HCT116 (cell line): ENCODE results near the gene GARIN5B. TPM values are rescaled to one million over a fixed set of nuclear protein-coding genes. Genes with fewer than 3 reads are reported as not detected.
A peak's percentile ranks its signal among the peaks of the same experiment; 100 is the strongest.

Experiments used
- ATAC-seq: fragments of 200-7000 bp; cut with Tn5 transposase; 2 replicates; pipeline ENCODE4 v1.9.1; 2020; ENCODE audit warnings: mild to moderate bottlenecking, moderate library complexity
- BruUV-seq: library from RNA; stranded (reverse); fragments of 400-500 nt; replicated peaks from 2 replicates; lab custom pipeline; 2021; lab: Mats Ljungman, UMichigan
- CTCF ChIA-PET: fragments of 300-600 bp; sonication (Branson Sonifier 250); formaldehyde crosslinking; loops from one replicate; lab custom pipeline; 2021; ENCODE audit warnings: antibody characterized with exemption; lab: Charles Lee
- POLR2A ChIA-PET: fragments of 300-600, 350-600 bp; sonication (Branson Sonifier 250); formaldehyde crosslinking; loops from one replicate; lab custom pipeline; 2021; ENCODE audit warnings: antibody characterized with exemption; lab: Charles Lee
- RAD21 ChIA-PET, 2 experiments: fragments of 300-600 bp; sonication (Branson Sonifier 250); formaldehyde crosslinking; loops; one replicate each; lab custom pipeline; 2023; ENCODE audit warnings: low total read pairs in 2 of 2; ENCODE audit not compliant: uncharacterized antibody in 2 of 2, unreplicated experiment in 2 of 2, low non-redundant PET in 1 of 2; lab: Charles Lee
- DNase-seq: peaks from one replicate; pipeline ENCODE4 v3.0.0-alpha.2; 2010; ENCODE audit warnings: low read depth, low spot score
- H2AFZ ChIP-seq: fragments of 200-600 bp; shearing (Covaris generic), sonication (generic); 2 replicates; pipeline ENCODE4 v1.6.1; 2017; ENCODE audit warnings: low read depth, mixed run types, mixed read lengths, antibody characterized with exemption, low read length; ENCODE audit not compliant: poor library complexity, severe bottlenecking
- H3K27ac ChIP-seq: 2 replicates; pipeline ENCODE4 v1.5.1; 2012; ENCODE audit warnings: low read depth, low read length
- H3K27me3 ChIP-seq: fragments of 200-600 bp; sonication (generic); 2 replicates; pipeline ENCODE4 v1.6.1; 2016; ENCODE audit warnings: mixed run types, low read length, mixed read lengths; ENCODE audit not compliant: insufficient read depth
- H3K36me3 ChIP-seq, 2 experiments: fragments of 200-500 bp in 1 of 2; fragments of 200-600 bp in 1 of 2; sonication (Bioruptor generic) in 1 of 2; sonication (generic) in 1 of 2; 2 replicates each; pipeline versions ENCODE4 v1.5.1 to v1.6.1; 2014 to 2016; ENCODE audit warnings: low read length in 2 of 2, inconsistent platforms in 1 of 2, mixed read lengths in 1 of 2, mixed run types in 1 of 2; ENCODE audit not compliant: insufficient read depth in 2 of 2, control insufficient read depth in 1 of 2
- H3K4me1 ChIP-seq, 2 experiments: fragments of 200-600 bp in 1 of 2; sonication (generic) in 1 of 2; 2 replicates each; pipeline versions ENCODE4 v1.5.1 to v1.6.1; 2012 to 2017; ENCODE audit warnings: low read length in 2 of 2, inconsistent platforms in 1 of 2, mild to moderate bottlenecking in 1 of 2, mixed read lengths in 1 of 2, mixed run types in 1 of 2, moderate library complexity in 1 of 2; ENCODE audit not compliant: insufficient read depth in 2 of 2, control insufficient read depth in 1 of 2
- H3K4me2 ChIP-seq: fragments of 200-600 bp; sonication (generic); 2 replicates; pipeline ENCODE4 v1.6.1; 2017; ENCODE audit warnings: mixed run types, low read length, mixed read lengths
- H3K4me3 ChIP-seq, 2 experiments: fragments of 200-600 bp in 1 of 2; sonication (generic) in 1 of 2; replicated peaks in 1 of 2; 2 replicates each; pipeline ENCODE4 v1.5.1; 2011 to 2016; ENCODE audit warnings: low read length in 2 of 2, control low read depth in 1 of 2, low read depth in 1 of 2, mild to moderate bottlenecking in 1 of 2, mixed read lengths in 1 of 2, mixed run types in 1 of 2
- H3K79me2 ChIP-seq: fragments of 200-600 bp; sonication (generic); 2 replicates; pipeline ENCODE4 v1.6.1; 2017; ENCODE audit warnings: mild to moderate bottlenecking, mixed run types, low read length, moderate library complexity, mixed read lengths; ENCODE audit not compliant: insufficient read depth
- H3K9ac ChIP-seq: fragments of 200-600 bp; sonication (generic); 2 replicates; pipeline ENCODE4 v1.6.1; 2016; ENCODE audit warnings: low read length, mixed read lengths
- H3K9me2 ChIP-seq: fragments of 200-600 bp; sonication (generic), shearing (Covaris generic); 2 replicates; pipeline ENCODE4 v1.6.1; 2017; ENCODE audit warnings: mixed run types, mild to moderate bottlenecking, moderate library complexity; ENCODE audit not compliant: insufficient read depth
- H3K9me3 ChIP-seq, 2 experiments: fragments of 200-500 bp in 1 of 2; fragments of 200-600 bp in 1 of 2; sonication (Bioruptor generic) in 1 of 2; sonication (generic) in 1 of 2; 2 replicates each; pipeline ENCODE4 v1.6.1; 2014 to 2017; ENCODE audit warnings: low read length in 2 of 2, mixed read lengths in 2 of 2, inconsistent platforms in 1 of 2, low read depth in 1 of 2, mild to moderate bottlenecking in 1 of 2, mixed run types in 1 of 2, moderate library complexity in 1 of 2; ENCODE audit not compliant: control insufficient read depth in 1 of 2, insufficient read depth in 1 of 2
- H4K20me1 ChIP-seq: fragments of 200-600 bp; sonication (generic), shearing (Covaris generic); 2 replicates; pipeline ENCODE4 v1.6.1; 2017; ENCODE audit warnings: mixed run types, mild to moderate bottlenecking, moderate library complexity; ENCODE audit not compliant: insufficient read depth
- ELF1 ChIP-seq: IDR thresholded peaks from 2 replicates; pipeline ENCODE4 v1.6.1; 2012; ENCODE audit warnings: low read depth, borderline replicate concordance
- EZH2phosphoT487 ChIP-seq: fragments of 200-600 bp; IDR thresholded peaks from 2 replicates; pipeline ENCODE4 v1.6.1; 2018; ENCODE audit warnings: antibody characterized with exemption, borderline replicate concordance
- POLR2AphosphoS5 ChIP-seq: IDR thresholded peaks from 2 replicates; pipeline ENCODE4 v1.6.1; 2011; ENCODE audit warnings: mild to moderate bottlenecking, low read depth, low read length, moderate library complexity
- ZBTB33 ChIP-seq: IDR thresholded peaks from 2 replicates; pipeline ENCODE4 v1.6.1; 2011; ENCODE audit warnings: mild to moderate bottlenecking, low read length, moderate library complexity; ENCODE audit not compliant: insufficient replicate concordance; ENCODE audit errors: extremely low read depth
- ZNF274 ChIP-seq: fragments of 200-500 bp; sonication (Bioruptor generic); IDR thresholded peaks from 2 replicates; pipeline ENCODE4 v1.6.1; 2014; ENCODE audit warnings: mild to moderate bottlenecking, low read depth, low read length, inconsistent platforms
- intact Hi-C: fragments of 100-400 bp; cut with micrococcal nuclease; formaldehyde crosslinking; loops from 2 replicates; pipeline ENCODE4 v1.10.0; 2022
- total RNA-seq: library from RNA; stranded (reverse); gene quantifications from one replicate; pipeline ENCODE4 v1.2.1, GENCODE V29; 2021; ENCODE audit not compliant: unreplicated experiment

Gene GARIN5B
- total RNA-seq, 1 experiment from 2014 or later = not detected

- peak overlapping the region; percentile 99 to 100 for H3K4me3 ChIP-seq
- peaks cover 18 to 43% of the 10 kb centered on the region in 2 experiments for H3K36me3 ChIP-seq
- peaks cover 48% of the 10 kb centered on the region; the same call in 1 of the 2 replicates for H4K20me1 ChIP-seq
- H3K79me2 ChIP-seq = peaks cover 64% of the 10 kb centered on the region
- ChIA-PET CTCF (no interaction called here), RAD21 (no interaction called here), POLR2A (no interaction called here)
- no peaks in the 10 kb centered on the region for H3K27me3 ChIP-seq
- peak overlapping the region; percentile 99 for H3K4me2 ChIP-seq
- ATAC-seq = no peak
- BruUV-seq = TSS peak; percentile 71
- H3K9me2 ChIP-seq = no peaks in the 10 kb centered on the region
- TF ChIP-seq EZH2phosphoT487 (no peak), ZNF274 (no peak), ELF1 (no peak), POLR2AphosphoS5 (no peak), ZBTB33 (no peak)
- no peaks in the 10 kb centered on the region for H3K9me3 ChIP-seq
- no peak overlapping the region for H2AFZ ChIP-seq
- H3K27ac ChIP-seq = peak overlapping the region; percentile 99
- peaks cover 6 to 65% of the 10 kb centered on the region in 2 experiments; a peak in 3 of 4 replicates for H3K4me1 ChIP-seq
- DNase-seq = no peak
- H3K9ac ChIP-seq = peak overlapping the region; percentile 94
- intact Hi-C loops = no loop called here
Observed at GRCh38 chr19:55386493-55386971, 23.5 kb upstream of the GARIN5B start.
